Measurements from ENCODE around the gene ZFR.

The ZFR gene

GRCh38 chr5:32450952-32451351 lies 6.4 kb upstream of the ZFR start:
- H3K27ac ChIP-seq = no peak overlapping the region
- TF ChIP-seq, protein P1, sequence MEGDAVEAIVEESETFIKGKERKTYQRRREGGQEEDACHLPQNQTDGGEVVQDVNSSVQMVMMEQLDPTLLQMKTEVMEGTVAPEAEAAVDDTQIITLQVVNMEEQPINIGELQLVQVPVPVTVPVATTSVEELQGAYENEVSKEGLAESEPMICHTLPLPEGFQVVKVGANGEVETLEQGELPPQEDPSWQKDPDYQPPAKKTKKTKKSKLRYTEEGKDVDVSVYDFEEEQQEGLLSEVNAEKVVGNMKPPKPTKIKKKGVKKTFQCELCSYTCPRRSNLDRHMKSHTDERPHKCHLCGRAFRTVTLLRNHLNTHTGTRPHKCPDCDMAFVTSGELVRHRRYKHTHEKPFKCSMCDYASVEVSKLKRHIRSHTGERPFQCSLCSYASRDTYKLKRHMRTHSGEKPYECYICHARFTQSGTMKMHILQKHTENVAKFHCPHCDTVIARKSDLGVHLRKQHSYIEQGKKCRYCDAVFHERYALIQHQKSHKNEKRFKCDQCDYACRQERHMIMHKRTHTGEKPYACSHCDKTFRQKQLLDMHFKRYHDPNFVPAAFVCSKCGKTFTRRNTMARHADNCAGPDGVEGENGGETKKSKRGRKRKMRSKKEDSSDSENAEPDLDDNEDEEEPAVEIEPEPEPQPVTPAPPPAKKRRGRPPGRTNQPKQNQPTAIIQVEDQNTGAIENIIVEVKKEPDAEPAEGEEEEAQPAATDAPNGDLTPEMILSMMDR (IDR thresholded peaks at IDR 0.05) = peak; percentile 50
- no peak for TF ChIP-seq ZFX (IDR thresholded peaks at IDR 0.05; ENCODE audit: borderline replicate concordance)

- H3K27ac ChIP-seq = no peak overlapping the region
- no peak for TF ChIP-seq ZFX (IDR thresholded peaks at IDR 0.05; ENCODE audit: borderline replicate concordance)
- TF ChIP-seq, protein P1 (IDR thresholded peaks at IDR 0.05) = no peak
These were observed 4.7 kb upstream of the ZFR start for GRCh38 chr5:32449262-32449661.

DNA sequence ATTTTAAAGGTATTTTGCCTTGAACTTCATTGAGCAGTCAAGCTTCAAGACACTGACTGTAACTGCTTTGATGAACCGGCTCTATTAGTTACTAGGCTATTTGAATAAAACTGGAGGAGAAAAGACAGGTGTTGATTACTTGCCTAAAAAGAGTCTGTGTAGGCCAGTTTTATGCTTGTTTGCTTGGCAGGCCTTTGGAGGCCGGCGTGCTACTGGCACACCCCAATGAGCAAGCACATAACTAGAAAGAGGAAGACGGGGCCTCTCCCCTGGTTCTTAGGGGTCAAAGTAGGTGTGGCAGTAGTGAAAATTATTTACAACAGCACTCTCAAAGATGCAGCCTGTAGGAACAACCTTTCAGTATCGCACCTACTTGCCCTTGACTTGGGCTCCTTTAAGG lies 2.1 kb upstream of the ZFR start:
- TF ChIP-seq, protein P1 (IDR thresholded peaks at IDR 0.05) = no peak
- TF ChIP-seq ZFX (IDR thresholded peaks at IDR 0.05; ENCODE audit: borderline replicate concordance) = no peak
- no peak overlapping the region for H3K27ac ChIP-seq

- TF ChIP-seq ZFX (IDR thresholded peaks at IDR 0.05; ENCODE audit: borderline replicate concordance) = no peak
- TF ChIP-seq, protein P1 (IDR thresholded peaks at IDR 0.05) = no peak
- no peak overlapping the region for H3K27ac ChIP-seq
These were observed 1.5 kb upstream of the ZFR start for GRCh38 chr5:32445831-32446614.

GRCh38 chr5:32445287-32445758 lies 783 bp upstream of the ZFR start:
- H3K27ac ChIP-seq = no peak overlapping the region

GRCh38 chr5:32443541-32444430 lies 754 bp downstream of the ZFR start:
- TF ChIP-seq, protein P1 (IDR thresholded peaks at IDR 0.05) = no peak
- no peak for TF ChIP-seq ZFX (IDR thresholded peaks at IDR 0.05; ENCODE audit: borderline replicate concordance)
- peak overlapping the region; percentile 78 for H3K27ac ChIP-seq

More at GRCh38 chr5:32445287-32445758, 783 bp upstream of the ZFR start:
- TF ChIP-seq ZFX (IDR thresholded peaks at IDR 0.05; ENCODE audit: borderline replicate concordance) = no peak
- TF ChIP-seq, protein P1 (IDR thresholded peaks at IDR 0.05) = no peak

All from 22Rv1 (cell line).